Skeletal muscle satellite cell (primary cell): ENCODE results near the gene IFI27. TPM values are rescaled to one million over a fixed set of nuclear protein-coding genes. Genes with fewer than 3 reads are reported as not detected.
A peak's percentile ranks its signal among the peaks of the same experiment; 100 is the strongest.
"Not testable (repeated sequence)": the region's sequence is repeated elsewhere in the genome, so short reads cannot be mapped to it uniquely, and the experiment has no call there.

ENCODE experiments used
- H3K27me3 ChIP-seq: 2 replicates; pipeline ENCODE4 v1.7.0; 2013; ENCODE audit warnings: low read length; ENCODE audit not compliant: control insufficient read depth, insufficient read depth
- H3K36me3 ChIP-seq: 2 replicates; pipeline ENCODE4 v1.7.0; 2013; ENCODE audit warnings: mild to moderate bottlenecking, control low read depth, low read length; ENCODE audit not compliant: insufficient read depth
- H3K4me1 ChIP-seq: 2 replicates; pipeline ENCODE4 v1.7.0; 2013; ENCODE audit warnings: low read length; ENCODE audit not compliant: control insufficient read depth, insufficient read depth
- H3K4me2 ChIP-seq: 2 replicates; pipeline ENCODE4 v1.7.0; 2013; ENCODE audit warnings: mild to moderate bottlenecking, low read length
- H3K4me3 ChIP-seq: 2 replicates; pipeline ENCODE4 v1.7.0; 2013; ENCODE audit warnings: low read length
- H3K9ac ChIP-seq: 2 replicates; pipeline ENCODE4 v1.7.0; 2013; ENCODE audit warnings: mild to moderate bottlenecking, low read depth, low read length, moderate library complexity
- H3K9me3 ChIP-seq: replicated peaks from 2 replicates; pipeline ENCODE4 v1.7.0; 2013; ENCODE audit warnings: mild to moderate bottlenecking, control low read depth, low read length
- total RNA-seq: library from RNA; depleted of rRNA; stranded (reverse); fragments of >200 nt; gene quantifications from 2 replicates; pipeline ENCODE4 v1.2.3, GENCODE V29; 2012; rRNA removed

Gene IFI27
- 10.9 and 43.2 TPM in 2 replicates for total RNA-seq

DNA sequence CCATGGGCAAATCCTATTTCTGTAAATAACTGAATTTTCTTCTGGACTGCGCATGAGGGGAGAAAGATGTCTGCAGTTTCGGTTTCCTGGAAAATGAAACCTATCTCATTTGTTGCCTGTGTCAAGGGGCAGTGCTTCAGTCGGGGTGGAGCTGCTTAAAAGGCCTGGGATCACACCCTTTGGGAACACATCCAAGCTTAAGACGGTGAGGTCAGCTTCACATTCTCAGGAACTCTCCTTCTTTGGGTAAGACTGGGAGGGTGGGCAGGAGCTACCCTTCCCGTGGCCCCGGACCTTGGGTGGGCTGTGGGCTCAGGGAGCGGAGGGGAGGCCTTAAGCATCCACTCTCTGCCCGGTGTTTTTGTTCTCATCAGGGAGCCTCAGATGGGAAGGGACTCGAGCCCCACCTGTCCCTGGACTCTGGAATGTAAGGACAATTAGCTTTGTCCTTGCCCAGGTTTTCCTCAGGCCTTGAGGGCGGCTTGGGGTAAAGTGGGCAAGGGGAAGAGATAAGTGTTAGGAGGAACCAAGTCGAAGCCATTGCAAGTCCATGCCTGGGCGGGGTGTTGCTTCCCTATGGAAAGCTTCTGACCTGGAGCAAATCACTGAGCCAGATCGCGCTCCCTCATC lies at the start of gene IFI27:
IFI27 (plus strand) TSS at position 185 of the 630 bp plus-strand sequence.
- Histone ChIP-seq H3K4me3 (no peak within 1 kb of the TSS), H3K36me3 (no peaks in the 10 kb centered on the region), H3K4me1 (peaks cover 12% of the 10 kb centered on the region), H3K27me3 (no peaks in the 10 kb centered on the region), H3K9ac (no peak within 1 kb of the TSS), H3K9me3 (no peaks in the 10 kb centered on the region), H3K4me2 (no peak within 1 kb of the TSS)

GRCh38 chr14:94062344-94062940 lies 48.1 kb upstream of the IFI27 start:
- Histone ChIP-seq H3K27me3 (no peaks in the 10 kb centered on the region), H3K36me3 (peaks cover 50% of the 10 kb centered on the region), H3K4me3 (no peak overlapping the region), H3K9ac (no peak overlapping the region), H3K4me2 (peak overlapping the region; percentile 49), H3K4me1 (peaks cover 18% of the 10 kb centered on the region), H3K9me3 (no peaks in the 10 kb centered on the region)

GRCh38 chr14:94066089-94066676 lies 44.4 kb upstream of the IFI27 start:
- H3K9ac ChIP-seq = no peak overlapping the region
- no peaks in the 10 kb centered on the region for H3K9me3 ChIP-seq
- peaks cover 18% of the 10 kb centered on the region for H3K4me1 ChIP-seq

GRCh38 chr14:94072076-94072475 lies 38.5 kb upstream of the IFI27 start:
- H3K4me2 ChIP-seq, H3K27me3 ChIP-seq, H3K9ac ChIP-seq, H3K4me1 ChIP-seq, H3K4me3 ChIP-seq: not testable (repeated sequence)
- Histone ChIP-seq H3K9me3 (peaks cover 10% of the 10 kb centered on the region), H3K36me3 (peaks cover 12% of the 10 kb centered on the region)

More at GRCh38 chr14:94066089-94066676, 44.4 kb upstream of the IFI27 start:
- no peak overlapping the region for H3K4me3 ChIP-seq
- no peak overlapping the region for H3K4me2 ChIP-seq
- peaks cover 17% of the 10 kb centered on the region for H3K36me3 ChIP-seq
- H3K27me3 ChIP-seq = no peaks in the 10 kb centered on the region

DNA sequence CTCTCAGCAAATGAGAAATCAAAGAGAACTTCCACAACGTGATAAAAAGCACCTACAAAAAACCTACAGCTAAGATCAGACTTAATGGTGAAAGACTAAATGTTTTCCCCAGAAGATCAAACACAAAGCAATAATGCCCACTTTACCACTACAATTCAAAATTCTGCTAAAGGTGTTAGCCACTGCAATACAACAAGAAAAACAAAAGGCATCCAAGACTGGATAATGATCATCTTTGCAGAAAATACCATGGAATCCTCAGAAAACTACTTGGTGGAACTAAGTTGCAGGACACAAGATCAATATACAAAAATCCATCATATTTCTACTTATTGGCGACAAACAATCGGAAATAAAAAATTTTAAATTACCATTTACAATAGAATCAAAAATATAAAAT lies 36.0 kb upstream of the IFI27 start:
- Histone ChIP-seq H3K27me3 (no peaks in the 10 kb centered on the region), H3K9ac (no peak overlapping the region), H3K9me3 (peaks cover 10% of the 10 kb centered on the region), H3K4me2 (no peak overlapping the region), H3K4me1 (peaks cover 21% of the 10 kb centered on the region), H3K4me3 (no peak overlapping the region), H3K36me3 (peaks cover 34% of the 10 kb centered on the region)

DNA sequence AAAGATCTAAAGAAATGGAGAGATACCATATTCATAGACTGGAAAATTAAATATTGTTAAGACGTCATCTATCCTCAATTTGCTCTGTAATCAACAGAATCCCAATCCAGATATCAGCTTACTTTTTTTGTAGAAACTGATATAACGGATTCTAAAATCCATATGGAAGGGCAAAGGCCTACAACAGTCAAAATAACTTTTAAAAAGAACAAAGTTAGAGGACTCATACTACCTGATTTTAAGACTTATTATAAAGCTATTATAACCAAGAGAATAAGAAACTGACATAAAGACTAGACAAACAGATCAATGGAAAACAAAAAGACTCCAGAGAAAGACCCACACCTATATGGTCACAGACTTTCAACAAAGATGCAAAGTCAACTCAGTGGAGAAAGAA lies 35.5 kb upstream of the IFI27 start:
- Histone ChIP-seq H3K36me3 (peaks cover 34% of the 10 kb centered on the region), H3K4me1 (peaks cover 25% of the 10 kb centered on the region)

GRCh38 chr14:94077111-94077821 lies 33.3 kb upstream of the IFI27 start:
- peaks cover 30% of the 10 kb centered on the region for H3K4me1 ChIP-seq
- H3K4me2 ChIP-seq = peak overlapping the region; percentile 48
- peak overlapping the region; percentile 39 for H3K4me3 ChIP-seq
- H3K27me3 ChIP-seq = no peaks in the 10 kb centered on the region
- H3K9me3 ChIP-seq = peaks cover 10% of the 10 kb centered on the region
- H3K9ac ChIP-seq = no peak overlapping the region
- H3K36me3 ChIP-seq = peaks cover 34% of the 10 kb centered on the region

More for the DNA sequence above, 35.5 kb upstream of the IFI27 start:
- Histone ChIP-seq H3K4me3 (no peak overlapping the region), H3K4me2 (no peak overlapping the region), H3K9me3 (peaks cover 10% of the 10 kb centered on the region), H3K27me3 (no peaks in the 10 kb centered on the region), H3K9ac (no peak overlapping the region)

- Histone ChIP-seq H3K4me1 (peaks cover 32% of the 10 kb centered on the region), H3K36me3 (peaks cover 34% of the 10 kb centered on the region), H3K9ac (no peak overlapping the region), H3K9me3 (peaks cover 10% of the 10 kb centered on the region), H3K4me3 (no peak overlapping the region), H3K27me3 (no peaks in the 10 kb centered on the region), H3K4me2 (peak overlapping the region; percentile 85)
Measured at GRCh38 chr14:94077823-94078222, 32.7 kb upstream of the IFI27 start.

GRCh38 chr14:94079891-94080620 lies 30.5 kb upstream of the IFI27 start:
- Histone ChIP-seq H3K4me3 (peak overlapping the region; percentile 97), H3K36me3 (peaks cover 27% of the 10 kb centered on the region), H3K4me2 (peak overlapping the region; percentile 85), H3K4me1 (peaks cover 32% of the 10 kb centered on the region), H3K27me3 (no peaks in the 10 kb centered on the region), H3K9ac (peak overlapping the region; percentile 98), H3K9me3 (peaks cover 3% of the 10 kb centered on the region)

GRCh38 chr14:94080621-94081385 lies 29.7 kb upstream of the IFI27 start, which contains the start of the genes DDX24 and IFI27L1:
DDX24 (minus strand) TSS chr14:94081202; CDS start chr14:94079742, 1,460 bp downstream.
IFI27L1 (plus strand) TSS chr14:94081310; CDS start chr14:94096938, 15,628 bp downstream.
- Histone ChIP-seq H3K4me2 (peak within 1 kb of the TSS; percentile 85), H3K27me3 (no peaks in the 10 kb centered on the region), H3K9me3 (peaks cover 3% of the 10 kb centered on the region), H3K4me3 (peak within 1 kb of the TSS; percentile 97), H3K36me3 (peaks cover 25% of the 10 kb centered on the region), H3K4me1 (peaks cover 32% of the 10 kb centered on the region), H3K9ac (peak within 1 kb of the TSS; percentile 98)
